Peyer's patch (tissue), 4 donors: ENCODE results near the gene TRRAP.

Experiments used
- POLR2A ChIP-seq, 2 donors: fragments of 450-650 bp; IDR thresholded peaks; one replicate each; pipeline ENCODE4 v1.5.1; 2017; ENCODE audit warnings: antibody characterized with exemption in 2 of 2, mild to moderate bottlenecking in 2 of 2, moderate library complexity in 2 of 2
- TF ChIP-seq, protein P1 (sequence below), 6 experiments: fragments of 450-650 bp in 4 of 6; fragments of 200-600 bp in 2 of 6; sonication (generic) in 1 of 6; IDR thresholded peaks; one replicate each; pipeline ENCODE4 v1.5.1; 2017 to 2019; ENCODE audit warnings: antibody characterized with exemption in 6 of 6, mild to moderate bottlenecking in 3 of 6, moderate library complexity in 1 of 6

DNA sequence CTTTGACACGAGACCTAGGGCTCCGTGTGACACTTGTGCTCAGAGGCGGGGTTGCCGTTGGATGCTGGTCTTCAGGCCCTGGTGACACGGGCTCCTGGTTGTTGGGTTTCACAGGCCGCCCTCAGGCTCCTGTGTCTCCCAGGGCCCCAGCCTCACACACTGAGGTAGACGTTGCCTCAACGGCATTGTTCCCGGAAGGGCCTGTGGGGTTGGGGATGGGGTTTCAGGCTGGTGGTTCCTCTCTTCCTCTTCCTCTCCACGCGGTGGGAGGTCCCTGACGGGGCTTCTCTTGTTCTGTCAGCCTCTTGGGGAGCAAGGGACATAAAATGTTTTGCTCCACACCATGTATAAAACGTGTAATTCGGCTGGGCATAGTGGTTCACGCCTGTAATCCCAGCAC, 125.1 kb downstream of the TRRAP start:
- TF ChIP-seq, protein P1, sequence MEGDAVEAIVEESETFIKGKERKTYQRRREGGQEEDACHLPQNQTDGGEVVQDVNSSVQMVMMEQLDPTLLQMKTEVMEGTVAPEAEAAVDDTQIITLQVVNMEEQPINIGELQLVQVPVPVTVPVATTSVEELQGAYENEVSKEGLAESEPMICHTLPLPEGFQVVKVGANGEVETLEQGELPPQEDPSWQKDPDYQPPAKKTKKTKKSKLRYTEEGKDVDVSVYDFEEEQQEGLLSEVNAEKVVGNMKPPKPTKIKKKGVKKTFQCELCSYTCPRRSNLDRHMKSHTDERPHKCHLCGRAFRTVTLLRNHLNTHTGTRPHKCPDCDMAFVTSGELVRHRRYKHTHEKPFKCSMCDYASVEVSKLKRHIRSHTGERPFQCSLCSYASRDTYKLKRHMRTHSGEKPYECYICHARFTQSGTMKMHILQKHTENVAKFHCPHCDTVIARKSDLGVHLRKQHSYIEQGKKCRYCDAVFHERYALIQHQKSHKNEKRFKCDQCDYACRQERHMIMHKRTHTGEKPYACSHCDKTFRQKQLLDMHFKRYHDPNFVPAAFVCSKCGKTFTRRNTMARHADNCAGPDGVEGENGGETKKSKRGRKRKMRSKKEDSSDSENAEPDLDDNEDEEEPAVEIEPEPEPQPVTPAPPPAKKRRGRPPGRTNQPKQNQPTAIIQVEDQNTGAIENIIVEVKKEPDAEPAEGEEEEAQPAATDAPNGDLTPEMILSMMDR (IDR thresholded peaks at IDR 0.05), result no peak
- TF ChIP-seq POLR2A (IDR thresholded peaks at IDR 0.05), result no peak
